Heart right ventricle (tissue), 16 donors: ENCODE results near the gene ARMC2. TPM values are rescaled to one million over a fixed set of nuclear protein-coding genes. Genes with fewer than 3 reads are reported as not detected.

Experiments used
- ATAC-seq, 8 donors: fragments of 200-7000 bp; cut with Tn5 transposase; one replicate each; pipeline ENCODE4 v1.9.1; 2020; ENCODE audit warnings: mild to moderate bottlenecking in 8 of 8, moderate library complexity in 8 of 8, moderate number of reproducible peaks in 1 of 8
- DNase-seq, 2 donors: peaks; one replicate each; pipeline ENCODE4 v3.0.0-alpha.2; 2020
- H3K27ac ChIP-seq, 10 donors: fragments of 200-600 bp; sonication (generic) in 2 of 10; one replicate each; pipeline versions ENCODE4 v1.5.0 to v1.8.0; 2020 to 2022; ENCODE audit warnings: mild to moderate bottlenecking in 3 of 10
- H3K27me3 ChIP-seq, 7 donors: fragments of 200-600 bp; one replicate each; pipeline ENCODE4 v1.8.0; 2021 to 2022; ENCODE audit warnings: mild to moderate bottlenecking in 2 of 7
- H3K36me3 ChIP-seq, 9 donors: fragments of 200-600 bp; sonication (generic) in 1 of 9; one replicate each; pipeline versions ENCODE4 v1.5.0 to v1.8.0; 2020 to 2022; ENCODE audit warnings: mild to moderate bottlenecking in 2 of 9
- H3K4me1 ChIP-seq, 9 donors: fragments of 200-600 bp; sonication (generic) in 1 of 9; one replicate each; pipeline versions ENCODE4 v1.5.0 to v1.8.0; 2020 to 2022; ENCODE audit warnings: mild to moderate bottlenecking in 4 of 9
- H3K4me3 ChIP-seq, 10 donors: fragments of 200-600 bp; sonication (generic) in 2 of 10; one replicate each; pipeline versions ENCODE4 v1.5.0 to v1.8.0; 2020 to 2022; ENCODE audit warnings: mild to moderate bottlenecking in 7 of 10, moderate library complexity in 2 of 10
- H3K9me3 ChIP-seq, 11 donors: fragments of 200-600 bp in 10 of 11; sonication (generic) in 2 of 11; one replicate each; pipeline versions ENCODE4 v1.5.0 to v1.8.0; 2013 to 2022; ENCODE audit warnings: mild to moderate bottlenecking in 2 of 11, control low read depth in 1 of 11, moderate library complexity in 1 of 11
- WGBS, 2 donors: extraction: QIAGEN DNeasy Blood & Tissue Kit; methylation state at CpG; one replicate each; pipeline ENCODE4 v1.1.7; 2013; ENCODE audit warnings: inconsistent platforms in 1 of 2; 5-methylcytosine and 5-hydroxymethylcytosine counted together
- intact Hi-C, 10 donors: fragments of 100-400 bp; cut with DNase I; formaldehyde crosslinking; loops; one replicate each; pipeline versions ENCODE4 v1.11.1 to v1.14.2; 2022
- polyA plus RNA-seq, 2 donors: library from polyadenylated mRNA; stranded (reverse); fragments of 200-250 nt; gene quantifications; one replicate each; pipeline ENCODE4 v1.2.3, GENCODE V29; 2013
- total RNA-seq, 10 donors: library from RNA; stranded (reverse); fragmentation: NEBNext Ultra II Directional in 3 of 10; extraction: Animal tissue kit (Norgen Biotek cat#: 25700) in 3 of 10; gene quantifications; one replicate each; pipeline versions ENCODE4 v1.2.1 to v1.2.4, GENCODE V29; 2021 to 2023
- TF ChIP-seq, protein P1 (sequence below), 9 donors: fragments of 200-600 bp; sonication (generic) in 2 of 9; IDR thresholded peaks; one replicate each; pipeline versions ENCODE4 v1.5.0 to v1.8.0; 2021 to 2022; ENCODE audit warnings: antibody characterized with exemption in 9 of 9, mild to moderate bottlenecking in 5 of 9, moderate library complexity in 1 of 9
- donor health status: Arrhythmogenic right ventricular cardiomyopathy.
- donor health status: ischemic (EF 13 %, LVEDD 7.1; RV severe dilation, severe dysfunction).
- donor health status: healthy with polysubstance abuse.
- donor health status: DM: no; HTN: yes; CAD: no.
- donor health status: DM: no; HTN: no; CAD: no.
- donor health status: ischemic (EF 25% LVEDD 6.9; RV normal size, moderate dysfunction).
- donor health status: ischemic (EF 25% LVEDD 5.7; RV mildly dilated, moderate dysfunction).
- donor health status: healthy.
- donor health status: DM: yes; HTN: yes; CAD: no.
- donor health status: Ischemic cardiomyopathy.
- donor health status: ischemic (EF 35%, LVEDD 5.7; RV mildly dilated, moderate dysfunction).
- donor health status: nonischemic (EF 11% LVEDD 7.7; RV severe dilation, severe dysfunction).
- donor health status: DM: yes; HTN: yes; CAD: no.
- donor health status: PGD.
- donor health status: ischemic (EF 29% LVEDD 5.4; RV normal size, mild dysfunction).
- donor health status: nonischemic (EF 23%, LVEDD 6.1; RV moderate dilation, normal function).

ARMC2 gene
- total and polyA plus RNA-seq, 12 donors: 2.5 to 16.4 (median 12.3) TPM

GRCh38 chr6:108804956-108805355 lies 43.3 kb upstream of the ARMC2 start:
- no peak overlapping the region for H3K27ac ChIP-seq
- H3K4me1 ChIP-seq: peaks cover 0 to 27% (median 8%) of the 10 kb centered on the region in 9 donors
- no peaks in the 10 kb centered on the region for H3K9me3 ChIP-seq
- no peaks in the 10 kb centered on the region for H3K27me3 ChIP-seq
- TF ChIP-seq, protein P1, sequence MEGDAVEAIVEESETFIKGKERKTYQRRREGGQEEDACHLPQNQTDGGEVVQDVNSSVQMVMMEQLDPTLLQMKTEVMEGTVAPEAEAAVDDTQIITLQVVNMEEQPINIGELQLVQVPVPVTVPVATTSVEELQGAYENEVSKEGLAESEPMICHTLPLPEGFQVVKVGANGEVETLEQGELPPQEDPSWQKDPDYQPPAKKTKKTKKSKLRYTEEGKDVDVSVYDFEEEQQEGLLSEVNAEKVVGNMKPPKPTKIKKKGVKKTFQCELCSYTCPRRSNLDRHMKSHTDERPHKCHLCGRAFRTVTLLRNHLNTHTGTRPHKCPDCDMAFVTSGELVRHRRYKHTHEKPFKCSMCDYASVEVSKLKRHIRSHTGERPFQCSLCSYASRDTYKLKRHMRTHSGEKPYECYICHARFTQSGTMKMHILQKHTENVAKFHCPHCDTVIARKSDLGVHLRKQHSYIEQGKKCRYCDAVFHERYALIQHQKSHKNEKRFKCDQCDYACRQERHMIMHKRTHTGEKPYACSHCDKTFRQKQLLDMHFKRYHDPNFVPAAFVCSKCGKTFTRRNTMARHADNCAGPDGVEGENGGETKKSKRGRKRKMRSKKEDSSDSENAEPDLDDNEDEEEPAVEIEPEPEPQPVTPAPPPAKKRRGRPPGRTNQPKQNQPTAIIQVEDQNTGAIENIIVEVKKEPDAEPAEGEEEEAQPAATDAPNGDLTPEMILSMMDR (IDR thresholded peaks at IDR 0.05): no peak
- intact Hi-C loops: no loop called here
- 95 to 97% methylated on average over 6 of the region's 6 CpGs for WGBS, 2 donors
- H3K4me3 ChIP-seq: no peak overlapping the region
- ATAC-seq (no peak), DNase-seq (no peak)
- H3K36me3 ChIP-seq: no peaks in the 10 kb centered on the region

- ATAC-seq: no peak
Measured at GRCh38 chr6:108805611-108806167, 42.5 kb upstream of the ARMC2 start.

DNA sequence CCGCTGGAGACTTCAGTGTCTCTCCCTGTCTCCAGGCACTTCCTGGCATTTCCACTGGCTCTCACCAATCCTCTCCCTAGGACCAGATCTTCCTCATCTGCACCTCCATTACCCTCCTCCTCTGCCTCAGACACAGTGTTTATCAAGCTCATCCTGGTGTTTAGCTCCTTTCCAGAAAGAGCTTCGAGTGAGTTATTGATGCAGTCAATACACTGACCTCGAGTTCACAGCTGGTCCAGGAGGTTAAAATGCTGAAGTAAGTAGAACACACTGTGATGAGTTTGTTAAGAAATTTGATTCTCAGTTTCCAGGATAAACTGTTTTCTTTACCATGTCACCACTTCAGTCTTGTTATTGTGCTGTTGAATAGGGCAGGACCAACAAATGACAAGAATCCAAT lies 42.1 kb upstream of the ARMC2 start:
- ATAC-seq (no peak), DNase-seq (no peak)
- H3K9me3 ChIP-seq: no peaks in the 10 kb centered on the region
- H3K36me3 ChIP-seq: no peaks in the 10 kb centered on the region
- H3K4me1 ChIP-seq: peaks cover 0 to 19% (median 8%) of the 10 kb centered on the region in 9 donors
- WGBS, 2 donors: 64 to 80% methylated on average over 3 of the region's 3 CpGs
- H3K27me3 ChIP-seq: no peaks in the 10 kb centered on the region
- intact Hi-C loops: no loop called here
- TF ChIP-seq, protein P1 (IDR thresholded peaks at IDR 0.05): no peak
- peak overlapping the region in 2 of 10 donors; percentile 20 to 24 for H3K27ac ChIP-seq
- H3K4me3 ChIP-seq: no peak overlapping the region

More at GRCh38 chr6:108805611-108806167, 42.5 kb upstream of the ARMC2 start:
- WGBS, 2 donors: 56 to 57% methylated on average over 5 of the region's 5 CpGs
- TF ChIP-seq, protein P1 (IDR thresholded peaks at IDR 0.05): no peak
- no peak overlapping the region for H3K4me3 ChIP-seq
- H3K27ac ChIP-seq: peak overlapping the region in 2 of 10 donors; percentile 24 to 53
- DNase-seq: no peak
- peaks cover 0 to 23% (median 8%) of the 10 kb centered on the region in 9 donors for H3K4me1 ChIP-seq
- no peaks in the 10 kb centered on the region for H3K27me3 ChIP-seq
- no peaks in the 10 kb centered on the region for H3K36me3 ChIP-seq
- intact Hi-C loops: no loop called here
- H3K9me3 ChIP-seq: no peaks in the 10 kb centered on the region

DNA sequence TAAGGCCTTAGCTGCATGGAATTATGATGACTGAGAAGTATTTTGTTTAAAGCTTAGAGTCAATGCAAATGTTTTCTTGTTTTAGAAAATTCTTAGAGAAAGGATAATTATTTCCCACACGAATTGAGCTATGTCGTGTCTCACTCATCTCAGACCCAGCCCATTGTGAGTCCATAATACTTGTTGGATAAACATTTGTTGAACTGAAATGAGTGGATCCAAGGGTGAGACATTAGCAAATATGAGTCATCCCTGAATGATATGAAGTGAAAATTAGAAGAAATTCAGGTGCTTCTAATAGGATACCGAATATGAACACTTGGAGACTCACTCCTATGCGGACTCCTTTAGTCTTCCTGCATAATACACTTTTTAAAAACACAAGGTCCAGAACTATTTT lies 41.6 kb upstream of the ARMC2 start:
- DNase-seq: no peak
- no peaks in the 10 kb centered on the region for H3K36me3 ChIP-seq
- H3K27ac ChIP-seq: peak overlapping the region in 1 of 10 donors; percentile 20
- intact Hi-C loops: no loop called here
- TF ChIP-seq, protein P1 (IDR thresholded peaks at IDR 0.05): no peak
- H3K4me1 ChIP-seq: peaks cover 0 to 19% (median 7%) of the 10 kb centered on the region in 9 donors
- no peaks in the 10 kb centered on the region for H3K27me3 ChIP-seq
- no peak for ATAC-seq
- WGBS, 2 donors: 94 to 96% methylated on average over 4 of the region's 4 CpGs
- H3K4me3 ChIP-seq: no peak overlapping the region
- H3K9me3 ChIP-seq: no peaks in the 10 kb centered on the region
